GM13976 (cell line): ENCODE measurements around the gene RGCC.

Source experiments
- DNase-seq: peaks from one replicate; pipeline ENCODE4 v3.0.0; 2012; ENCODE audit warnings: low spot score
- in situ Hi-C: fragments of 300-500 bp; cut with MboI; formaldehyde crosslinking; loops from one replicate; pipeline ENCODE4 v1.12.0; 2022; ENCODE audit warnings: low sequenced_read_pairs, mixed read lengths, inconsistent platforms; ENCODE audit not compliant: unreplicated experiment
- TF ChIP-seq, protein P1 (sequence below): IDR thresholded peaks from 2 replicates; pipeline ENCODE4 v1.5.1; 2012; ENCODE audit warnings: borderline replicate concordance, mild to moderate bottlenecking; ENCODE audit not compliant: insufficient read depth; ENCODE audit errors: extremely low read depth, missing control alignments, control extremely low read depth

RGCC gene

GRCh38 chr13:41488124-41488523 lies 30.8 kb downstream of the RGCC start:
- TF ChIP-seq, protein P1, sequence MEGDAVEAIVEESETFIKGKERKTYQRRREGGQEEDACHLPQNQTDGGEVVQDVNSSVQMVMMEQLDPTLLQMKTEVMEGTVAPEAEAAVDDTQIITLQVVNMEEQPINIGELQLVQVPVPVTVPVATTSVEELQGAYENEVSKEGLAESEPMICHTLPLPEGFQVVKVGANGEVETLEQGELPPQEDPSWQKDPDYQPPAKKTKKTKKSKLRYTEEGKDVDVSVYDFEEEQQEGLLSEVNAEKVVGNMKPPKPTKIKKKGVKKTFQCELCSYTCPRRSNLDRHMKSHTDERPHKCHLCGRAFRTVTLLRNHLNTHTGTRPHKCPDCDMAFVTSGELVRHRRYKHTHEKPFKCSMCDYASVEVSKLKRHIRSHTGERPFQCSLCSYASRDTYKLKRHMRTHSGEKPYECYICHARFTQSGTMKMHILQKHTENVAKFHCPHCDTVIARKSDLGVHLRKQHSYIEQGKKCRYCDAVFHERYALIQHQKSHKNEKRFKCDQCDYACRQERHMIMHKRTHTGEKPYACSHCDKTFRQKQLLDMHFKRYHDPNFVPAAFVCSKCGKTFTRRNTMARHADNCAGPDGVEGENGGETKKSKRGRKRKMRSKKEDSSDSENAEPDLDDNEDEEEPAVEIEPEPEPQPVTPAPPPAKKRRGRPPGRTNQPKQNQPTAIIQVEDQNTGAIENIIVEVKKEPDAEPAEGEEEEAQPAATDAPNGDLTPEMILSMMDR: no peak
- in situ Hi-C loops: no loop called here

GRCh38 chr13:41490371-41491015 lies 33.1 kb downstream of the RGCC start:
- in situ Hi-C loops: no loop called here
- DNase-seq: no peak
- TF ChIP-seq, protein P1: no peak

More at GRCh38 chr13:41488124-41488523, 30.8 kb downstream of the RGCC start:
- no peak for DNase-seq

DNA sequence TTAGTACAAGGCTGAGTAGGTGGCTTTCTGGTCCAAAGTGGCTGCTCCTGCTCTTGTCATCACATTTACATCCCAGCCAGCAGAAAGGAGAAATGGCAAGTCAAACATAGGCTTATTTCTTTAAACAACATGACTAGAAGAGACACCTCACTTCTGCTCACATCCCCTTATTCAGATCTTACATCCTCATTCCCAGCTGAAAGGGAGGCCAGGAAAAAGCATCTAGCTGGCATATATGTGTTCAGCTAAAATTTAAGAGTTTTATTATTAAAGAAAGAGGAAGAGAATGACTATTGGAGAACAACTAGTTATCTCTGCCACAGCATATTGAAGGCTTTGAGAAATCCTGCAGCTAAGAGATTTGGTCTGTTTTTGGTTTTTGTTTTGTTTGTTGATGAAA lies 34.1 kb downstream of the RGCC start:
- in situ Hi-C loops: no loop called here
- TF ChIP-seq, protein P1: no peak
- DNase-seq: no peak

GRCh38 chr13:41492432-41493260 lies 35.3 kb downstream of the RGCC start:
- no peak for DNase-seq
- in situ Hi-C loops: no loop called here
- TF ChIP-seq, protein P1: no peak

DNA sequence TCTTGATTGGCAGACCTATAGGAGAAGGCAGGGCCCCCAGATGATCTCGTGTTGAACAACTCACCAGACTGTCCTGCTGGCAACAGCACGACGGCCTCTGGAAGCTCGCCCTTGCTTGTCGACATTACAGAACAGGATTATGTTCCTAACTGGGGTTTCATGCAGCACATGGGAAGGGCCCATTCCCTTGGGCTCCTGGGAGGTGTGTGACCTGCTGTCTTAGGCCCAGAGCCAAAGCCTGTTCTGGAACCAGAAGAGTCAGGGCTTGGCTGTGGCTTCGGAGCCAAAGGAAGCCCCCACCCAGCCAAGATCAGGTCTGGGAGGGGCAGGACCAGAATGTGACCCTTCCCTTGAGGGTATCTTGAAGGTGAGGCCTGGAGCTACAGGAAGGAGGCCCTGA lies 36.9 kb downstream of the RGCC start:
- in situ Hi-C loops: no loop called here

GRCh38 chr13:41495044-41495443 lies 37.7 kb downstream of the RGCC start:
- in situ Hi-C loops: no loop called here
- TF ChIP-seq, protein P1: no peak
- no peak for DNase-seq

More for the DNA sequence above, 36.9 kb downstream of the RGCC start:
- DNase-seq: no peak
- TF ChIP-seq, protein P1: no peak
